A549 (cell line): ENCODE measurements around the gene ASNSD1. TPM values are rescaled to one million over a fixed set of nuclear protein-coding genes. Genes with fewer than 3 reads are reported as not detected.
"Not testable (repeated sequence)": the region's sequence is repeated elsewhere in the genome, so short reads cannot be mapped to it uniquely, and the experiment has no call there.

Experiments used
- ATAC-seq, 2 experiments: fragments of 200-7000 bp in 1 of 2; fragments of >200 bp in 1 of 2; cut with Nextera tagmentation in 1 of 2; cut with Tn5 transposase in 1 of 2; 3 replicates each; pipeline versions ENCODE4 v1.8.0 to v1.9.1; 2018 to 2020; ENCODE audit warnings: mild to moderate bottlenecking in 1 of 2, moderate library complexity in 1 of 2
- CTCF ChIA-PET: fragments of 300-600 bp; sonication (Branson Sonifier 250); formaldehyde crosslinking; extraction: SDS; loops from one replicate; lab custom pipeline; 2021; ENCODE audit warnings: antibody characterized with exemption, inconsistent platforms; lab: Yijun Ruan, JAX
- POLR2A ChIA-PET: fragments of 350-600 bp; formaldehyde crosslinking; extraction: SDS; loops from one replicate; lab custom pipeline; 2021; ENCODE audit warnings: antibody characterized with exemption, inconsistent platforms; lab: Yijun Ruan, JAX
- DNase-seq, 2 experiments: peaks; one replicate each; pipeline versions ENCODE4 v3.0.0 to v3.0.0-alpha.2; 2011 to 2016; ENCODE audit warnings: low read depth in 1 of 2, low spot score in 1 of 2
- FAIRE-seq: peaks from 2 replicates; lab custom pipeline; 2011; peaks lifted over from hg19 to GRCh38; lab: Jason Lieb, UNC
- H3K27ac ChIP-seq, 2 experiments: fragments of >200 bp; sonication (Bioruptor Twin); formaldehyde crosslinking; 3 replicates each; pipeline ENCODE4 v1.5.1; 2016 to 2017
- H3K4me1 ChIP-seq: fragments of >200 bp; sonication (Bioruptor Twin); formaldehyde crosslinking; 3 replicates; pipeline ENCODE4 v1.6.1; 2016
- H3K4me2 ChIP-seq: fragments of >200 bp; sonication (Bioruptor Twin); formaldehyde crosslinking; 3 replicates; pipeline ENCODE4 v1.6.1; 2016
- H3K4me3 ChIP-seq: fragments of >200 bp; sonication (Bioruptor Twin); formaldehyde crosslinking; 3 replicates; pipeline ENCODE4 v1.5.1; 2016
- H3K9me3 ChIP-seq: fragments of >200 bp; sonication (Bioruptor Twin); formaldehyde crosslinking; 3 replicates; pipeline ENCODE4 v1.6.1; 2016
- ATOH8 ChIP-seq: fragments of 250-450 bp; sonication (Bioruptor Pico); IDR thresholded peaks from 2 replicates; pipeline ENCODE4 v1.5.0; 2020; ENCODE audit warnings: low read depth, mild to moderate bottlenecking, moderate library complexity
- EHMT2 ChIP-seq: fragments of 200-600 bp; sonication (generic); IDR thresholded peaks from 2 replicates; pipeline ENCODE4 v1.6.1; 2016; ENCODE audit warnings: antibody characterized with exemption, low read depth, mild to moderate bottlenecking, moderate library complexity
- ELK1 ChIP-seq: fragments of 150-350 bp; IDR thresholded peaks from 2 replicates; pipeline ENCODE4 v1.6.1; 2014; ENCODE audit warnings: low read depth, mild to moderate bottlenecking, low read length
- EP300 ChIP-seq, 2 experiments: fragments of >200 bp; sonication (Bioruptor Twin); formaldehyde crosslinking; IDR thresholded peaks; 2 replicates in 1 of 2; 3 replicates in 1 of 2; pipeline ENCODE4 v1.6.1; 2016 to 2017
- ESRRA ChIP-seq: fragments of 150-350 bp; IDR thresholded peaks from 2 replicates; pipeline ENCODE4 v1.6.1; 2014; ENCODE audit warnings: mild to moderate bottlenecking, low read length, borderline replicate concordance
- FOSB ChIP-seq: fragments of 250-450 bp; sonication (Bioruptor Pico); IDR thresholded peaks from 2 replicates; pipeline ENCODE4 v1.5.0; 2020; ENCODE audit warnings: mild to moderate bottlenecking, moderate library complexity
- FOSL2 ChIP-seq, 2 experiments: fragments of 450-650 bp in 1 of 2; fragments of >200 bp in 1 of 2; sonication (Bioruptor Twin) in 1 of 2; formaldehyde crosslinking; IDR thresholded peaks; 2 replicates each; pipeline versions ENCODE4 v1.5.0 to v1.6.1; 2016 to 2020; ENCODE audit warnings: mild to moderate bottlenecking in 1 of 2, moderate library complexity in 1 of 2
- HOXA7 ChIP-seq: fragments of 250-450 bp; sonication (Bioruptor Pico); IDR thresholded peaks from 2 replicates; pipeline ENCODE4 v1.5.0; 2020; ENCODE audit warnings: mild to moderate bottlenecking, moderate library complexity
- JUNB ChIP-seq: fragments of >200 bp; sonication (Bioruptor Twin); formaldehyde crosslinking; IDR thresholded peaks from 2 replicates; pipeline ENCODE4 v1.6.1; 2016
- KDM1A ChIP-seq: fragments of 200-600 bp; sonication (generic); IDR thresholded peaks from 2 replicates; pipeline ENCODE4 v1.6.1; 2016; ENCODE audit warnings: low read depth, mild to moderate bottlenecking
- MAZ ChIP-seq: fragments of 150-350 bp; IDR thresholded peaks from 2 replicates; pipeline ENCODE4 v1.6.1; 2014; ENCODE audit warnings: antibody characterized with exemption, low read depth, low read length, borderline replicate concordance
- MYC ChIP-seq: IDR thresholded peaks from 2 replicates; pipeline ENCODE4 v1.6.1; 2012; ENCODE audit warnings: mild to moderate bottlenecking, inconsistent platforms, low read length, improper control_type of control experiment, borderline replicate concordance
- NFE2L2 ChIP-seq: fragments of 150-350 bp; conservative IDR thresholded peaks from 2 replicates; pipeline ENCODE4 v1.6.1; 2014; ENCODE audit warnings: low read length
- PHF8 ChIP-seq: fragments of 200-600 bp; sonication (generic); IDR thresholded peaks from 2 replicates; pipeline ENCODE4 v1.6.1; 2016; ENCODE audit warnings: low read depth, mild to moderate bottlenecking, antibody characterized with exemption, moderate library complexity, borderline replicate concordance
- RAD21 ChIP-seq, 2 experiments: fragments of >200 bp in 1 of 2; sonication (Bioruptor Twin) in 1 of 2; formaldehyde crosslinking in 1 of 2; IDR thresholded peaks in 1 of 2; conservative IDR thresholded peaks in 1 of 2; 2 replicates in 1 of 2; 3 replicates in 1 of 2; pipeline ENCODE4 v1.6.1; 2012 to 2018; ENCODE audit warnings: inconsistent platforms in 1 of 2
- RNF2 ChIP-seq: fragments of 200-600 bp; sonication (generic); IDR thresholded peaks from 2 replicates; pipeline ENCODE4 v1.6.1; 2016; ENCODE audit warnings: low read depth, mild to moderate bottlenecking, antibody characterized with exemption, moderate library complexity, borderline replicate concordance
- SREBF2 ChIP-seq: fragments of 450-650 bp; IDR thresholded peaks from 2 replicates; pipeline ENCODE4 v1.6.1; 2014; ENCODE audit warnings: mild to moderate bottlenecking, moderate library complexity
- TP53 ChIP-seq: fragments of 250-450 bp; sonication (Bioruptor Pico); IDR thresholded peaks from 2 replicates; pipeline ENCODE4 v1.5.0; 2021; ENCODE audit warnings: mild to moderate bottlenecking, moderate library complexity
- WGBS: methylation state at CpG from one replicate; pipeline ENCODE4 v1.1.6; 2017; ENCODE audit errors: missing lambda C conversion rate; 5-methylcytosine and 5-hydroxymethylcytosine counted together
- polyA plus RNA-seq, 4 experiments: library from polyadenylated mRNA; depleted of rRNA in 3 of 4; stranded (reverse); fragments of >200 nt; fragmentation: RNase III in 1 of 4; extraction: RNeasy Plus Mini Kit Qiagen cat#74134 plus additional on column Dnase treatment in 1 of 4; gene quantifications; 2 replicates in 3 of 4; 3 replicates in 1 of 4; pipeline ENCODE4 v1.2.3, GENCODE V29; 2011 to 2017
- TF ChIP-seq, protein P1 (sequence below): fragments of >200 bp; sonication (Bioruptor Twin); formaldehyde crosslinking; IDR thresholded peaks from 3 replicates; pipeline ENCODE4 v1.6.1; 2016
- TF ChIP-seq, protein P2 (sequence below): fragments of 250-450 bp; sonication (Bioruptor Pico); IDR thresholded peaks from 2 replicates; pipeline ENCODE4 v1.5.0; 2021; ENCODE audit warnings: mild to moderate bottlenecking, moderate library complexity, borderline replicate concordance
- TF ChIP-seq, protein P3 (sequence below): fragments of 450-650 bp; IDR thresholded peaks from 2 replicates; pipeline ENCODE4 v1.6.1; 2014; ENCODE audit warnings: antibody characterized with exemption
- TF ChIP-seq, protein P4 (sequence below): IDR thresholded peaks from 2 replicates; pipeline ENCODE4 v1.6.1; 2012

Gene ASNSD1
- polyA plus RNA-seq, 2 of the 4 experiments (the other 2 are of a cell fraction): 45.9 to 69.0 TPM

DNA sequence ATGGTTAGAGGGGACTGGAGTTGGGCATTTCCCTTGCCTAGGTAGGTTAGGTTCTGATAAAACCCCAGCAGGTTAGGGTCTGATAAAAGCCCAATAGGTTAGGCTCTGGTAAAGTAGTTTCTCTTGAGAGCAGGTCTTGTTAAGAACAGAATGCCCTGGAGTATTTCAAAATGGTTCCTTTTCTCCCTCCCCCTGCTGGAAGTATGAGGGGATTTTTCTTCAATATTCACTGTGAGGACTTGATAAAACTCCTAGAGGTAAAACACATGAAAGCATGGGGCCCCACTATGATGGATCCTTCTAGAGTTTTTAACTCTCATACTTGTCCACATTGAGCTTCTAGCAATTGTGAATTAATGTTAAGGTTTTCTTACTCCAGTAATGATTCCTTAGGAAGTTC is 40.8 kb downstream of the ASNSD1 start:
- Histone ChIP-seq H3K27ac (no peak overlapping the region), H3K9me3 (no peaks in the 10 kb centered on the region), H3K4me2 (no peak overlapping the region), H3K4me3 (no peak overlapping the region), H3K4me1 (no peaks in the 10 kb centered on the region)
- DNase-seq: peak in 1 of 2 experiments; percentile 4
- peak; percentile 43 to 74; a peak in 4 of 6 replicates for ATAC-seq
- ChIA-PET POLR2A (no interaction called here), CTCF (interaction anchor here (2.4 kb wide), 1 partner anchor 28 kb away, joined by 11 read pairs; the partner anchor contains the start of gene ANKAR)
- TF ChIP-seq MAZ (no peak), RAD21 (conservative IDR thresholded peaks at IDR 0.05 in 1 of 2, IDR thresholded peaks at IDR 0.05 in 1 of 2) (no peak), EP300 (IDR thresholded peaks at IDR 0.05) (no peak), KDM1A (no peak), TP53 (CRISPR knock-in tag) (no peak)
- no peak for FAIRE-seq

- Histone ChIP-seq H3K4me2 (no peak overlapping the region), H3K4me3 (no peak overlapping the region), H3K27ac (no peak overlapping the region), H3K4me1 (no peaks in the 10 kb centered on the region), H3K9me3 (0 out of 3 replicates have a peak, but pooled peaks cover 2% of the 10 kb centered on the region)
- TF ChIP-seq, protein P1, sequence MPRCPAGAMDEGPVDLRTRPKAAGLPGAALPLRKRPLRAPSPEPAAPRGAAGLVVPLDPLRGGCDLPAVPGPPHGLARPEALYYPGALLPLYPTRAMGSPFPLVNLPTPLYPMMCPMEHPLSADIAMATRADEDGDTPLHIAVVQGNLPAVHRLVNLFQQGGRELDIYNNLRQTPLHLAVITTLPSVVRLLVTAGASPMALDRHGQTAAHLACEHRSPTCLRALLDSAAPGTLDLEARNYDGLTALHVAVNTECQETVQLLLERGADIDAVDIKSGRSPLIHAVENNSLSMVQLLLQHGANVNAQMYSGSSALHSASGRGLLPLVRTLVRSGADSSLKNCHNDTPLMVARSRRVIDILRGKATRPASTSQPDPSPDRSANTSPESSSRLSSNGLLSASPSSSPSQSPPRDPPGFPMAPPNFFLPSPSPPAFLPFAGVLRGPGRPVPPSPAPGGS: no peak
- TF ChIP-seq, protein P2, sequence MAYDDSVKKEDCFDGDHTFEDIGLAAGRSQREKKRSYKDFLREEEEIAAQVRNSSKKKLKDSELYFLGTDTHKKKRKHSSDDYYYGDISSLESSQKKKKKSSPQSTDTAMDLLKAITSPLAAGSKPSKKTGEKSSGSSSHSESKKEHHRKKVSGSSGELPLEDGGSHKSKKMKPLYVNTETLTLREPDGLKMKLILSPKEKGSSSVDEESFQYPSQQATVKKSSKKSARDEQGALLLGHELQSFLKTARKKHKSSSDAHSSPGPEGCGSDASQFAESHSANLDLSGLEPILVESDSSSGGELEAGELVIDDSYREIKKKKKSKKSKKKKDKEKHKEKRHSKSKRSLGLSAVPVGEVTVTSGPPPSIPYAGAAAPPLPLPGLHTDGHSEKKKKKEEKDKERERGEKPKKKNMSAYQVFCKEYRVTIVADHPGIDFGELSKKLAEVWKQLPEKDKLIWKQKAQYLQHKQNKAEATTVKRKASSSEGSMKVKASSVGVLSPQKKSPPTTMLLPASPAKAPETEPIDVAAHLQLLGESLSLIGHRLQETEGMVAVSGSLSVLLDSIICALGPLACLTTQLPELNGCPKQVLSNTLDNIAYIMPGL (CRISPR knock-in tag): no peak
- TF ChIP-seq EHMT2 (no peak), SREBF2 (no peak), FOSB (CRISPR knock-in tag) (no peak), JUNB (no peak), ESRRA (no peak), RNF2 (no peak), ATOH8 (CRISPR knock-in tag) (no peak), HOXA7 (CRISPR knock-in tag) (no peak), NFE2L2 (no peak), ELK1 (no peak), FOSL2 (IDR thresholded peaks at IDR 0.05) (no peak), FOSL2 (CRISPR knock-in tag; IDR thresholded peaks at IDR 0.05) (no peak), PHF8 (no peak), MYC (no peak), RAD21 (conservative IDR thresholded peaks at IDR 0.05 in 1 of 2, IDR thresholded peaks at IDR 0.05 in 1 of 2) (no peak)
- TF ChIP-seq, protein P3, sequence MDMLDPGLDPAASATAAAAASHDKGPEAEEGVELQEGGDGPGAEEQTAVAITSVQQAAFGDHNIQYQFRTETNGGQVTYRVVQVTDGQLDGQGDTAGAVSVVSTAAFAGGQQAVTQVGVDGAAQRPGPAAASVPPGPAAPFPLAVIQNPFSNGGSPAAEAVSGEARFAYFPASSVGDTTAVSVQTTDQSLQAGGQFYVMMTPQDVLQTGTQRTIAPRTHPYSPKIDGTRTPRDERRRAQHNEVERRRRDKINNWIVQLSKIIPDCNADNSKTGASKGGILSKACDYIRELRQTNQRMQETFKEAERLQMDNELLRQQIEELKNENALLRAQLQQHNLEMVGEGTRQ: no peak
- TF ChIP-seq, protein P4, sequence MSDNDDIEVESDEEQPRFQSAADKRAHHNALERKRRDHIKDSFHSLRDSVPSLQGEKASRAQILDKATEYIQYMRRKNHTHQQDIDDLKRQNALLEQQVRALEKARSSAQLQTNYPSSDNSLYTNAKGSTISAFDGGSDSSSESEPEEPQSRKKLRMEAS: no peak
- no peak for DNase-seq
- ChIA-PET CTCF (interaction anchor here (2.7 kb wide), 1 partner anchor 11 kb away, joined by 9 read pairs; no protein-coding TSS in a partner anchor), POLR2A (no interaction called here)
- ATAC-seq: no peak
- 89% methylated on average over 5 of the region's 5 CpGs for WGBS
- no peak for FAIRE-seq
Measured at GRCh38 chr2:189709501-189710221, 48.4 kb downstream of the ASNSD1 start.

GRCh38 chr2:189717593-189717992 is 56.3 kb downstream of the ASNSD1 start:
- POLR2A ChIA-PET, CTCF ChIA-PET, H3K4me3 ChIP-seq, H3K9me3 ChIP-seq, ATAC-seq, DNase-seq, H3K27ac ChIP-seq, FAIRE-seq, H3K4me2 ChIP-seq, H3K4me1 ChIP-seq: not testable (repeated sequence)
- WGBS: 13% methylated on average over 1 of the region's 1 CpG
